HG03432 (cell line): ENCODE results near the gene LYRM2.

Source experiments
- ATAC-seq: cut with Tn5 transposase; IDR thresholded peaks from one replicate; pipeline ENCODE4 v1.9.1; 2021; ENCODE audit warnings: mild to moderate bottlenecking, moderate library complexity; ENCODE audit not compliant: unreplicated experiment

The LYRM2 gene

DNA sequence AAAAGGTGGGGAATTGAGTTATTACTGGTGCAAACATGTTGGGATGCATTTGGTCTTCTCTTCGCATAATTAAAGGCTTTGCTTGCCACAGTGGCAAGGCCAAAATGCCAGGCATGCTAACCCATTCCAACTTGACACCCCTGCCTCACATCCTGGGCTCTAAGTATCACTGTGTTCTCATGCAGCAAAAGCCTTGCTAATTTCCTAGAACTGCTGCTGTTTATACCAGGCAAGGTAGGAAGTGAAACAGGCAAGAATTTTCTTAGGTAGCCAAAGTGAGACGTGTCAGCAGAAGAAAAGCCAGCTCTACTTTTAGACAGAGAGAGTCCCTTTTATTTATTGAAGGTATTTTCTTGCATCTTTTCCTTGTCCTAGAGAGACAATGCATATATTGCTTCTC is 41.2 kb downstream of the LYRM2 start:
- no peak for ATAC-seq

DNA sequence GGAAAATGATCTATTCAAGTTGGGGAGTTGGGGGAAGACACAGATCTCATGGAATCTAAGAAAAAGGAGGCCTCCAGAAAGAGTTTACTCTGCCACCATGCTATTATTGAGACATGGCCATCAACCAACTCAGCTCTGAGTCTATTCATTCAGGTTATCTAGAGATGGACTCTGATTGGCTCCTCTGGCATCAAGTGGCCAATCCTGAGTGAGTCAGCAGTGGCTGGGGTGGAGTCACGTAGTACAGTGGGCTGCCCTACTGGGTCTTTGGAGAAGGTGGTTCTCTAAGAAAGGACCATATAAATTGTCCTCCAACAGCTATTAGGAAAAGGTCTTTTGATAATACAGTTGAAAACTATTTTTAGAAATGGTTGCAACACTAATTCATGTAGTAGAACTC is 42.1 kb downstream of the LYRM2 start:
- ATAC-seq, result no peak

DNA sequence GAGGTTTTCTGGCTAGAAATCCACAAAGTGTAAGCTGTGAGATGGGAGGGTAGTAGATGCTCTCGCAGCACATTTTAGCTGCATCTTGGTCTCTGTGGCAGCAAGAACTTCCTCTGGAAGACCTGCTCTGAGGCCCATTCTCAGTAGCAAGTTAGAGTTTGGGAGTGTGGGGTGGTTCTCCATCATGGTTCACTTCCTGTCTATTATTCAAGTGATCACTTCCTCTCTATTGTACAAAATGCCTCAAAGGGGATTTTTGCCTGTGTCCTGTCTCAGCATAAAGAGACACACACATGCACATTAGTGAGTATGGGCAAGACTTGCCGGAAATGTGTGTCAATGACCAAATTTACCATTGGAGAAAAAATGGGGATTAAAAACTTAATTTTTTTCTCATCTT is 42.5 kb downstream of the LYRM2 start:
- ATAC-seq, result peak; percentile 88

DNA sequence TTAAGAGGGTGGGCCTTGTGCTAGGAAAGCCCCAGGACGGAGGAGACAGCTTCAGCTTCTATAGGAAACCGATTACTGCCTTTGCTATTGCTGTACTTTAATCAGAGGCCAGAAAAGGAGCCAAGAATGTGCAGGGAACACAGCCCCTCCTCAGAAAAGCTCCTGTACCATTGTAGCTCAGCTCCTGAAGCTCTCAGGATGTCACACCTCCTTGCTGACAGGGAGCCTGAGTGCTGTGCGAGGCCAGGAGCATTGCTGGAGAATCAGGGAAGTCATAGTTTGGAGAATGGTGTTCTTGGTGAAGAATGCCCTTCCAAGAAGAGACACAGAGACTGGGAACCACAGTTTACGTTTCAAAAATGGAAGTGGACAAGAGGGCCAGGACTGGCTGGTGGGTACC is 46.8 kb downstream of the LYRM2 start:
- ATAC-seq, result no peak

DNA sequence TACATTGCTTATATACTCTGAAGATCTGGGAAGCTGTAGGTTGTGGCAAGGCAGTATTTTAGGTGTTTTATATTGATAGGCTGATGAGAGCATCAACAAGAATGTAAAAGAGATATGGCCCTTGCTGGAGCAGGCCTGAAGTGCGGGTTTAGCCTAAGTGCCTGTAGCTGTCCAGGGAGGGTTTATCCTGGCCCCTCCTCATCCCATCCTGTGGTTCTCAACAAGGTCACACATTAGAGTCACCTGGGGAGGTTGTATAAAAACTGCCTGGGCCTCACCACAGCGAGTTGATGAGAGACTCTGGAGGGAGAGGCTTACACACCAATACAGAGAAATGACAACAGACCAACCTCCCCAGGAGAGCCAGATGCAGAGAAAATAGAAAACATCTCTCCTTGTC is 48.4 kb downstream of the LYRM2 start:
- no peak for ATAC-seq

DNA sequence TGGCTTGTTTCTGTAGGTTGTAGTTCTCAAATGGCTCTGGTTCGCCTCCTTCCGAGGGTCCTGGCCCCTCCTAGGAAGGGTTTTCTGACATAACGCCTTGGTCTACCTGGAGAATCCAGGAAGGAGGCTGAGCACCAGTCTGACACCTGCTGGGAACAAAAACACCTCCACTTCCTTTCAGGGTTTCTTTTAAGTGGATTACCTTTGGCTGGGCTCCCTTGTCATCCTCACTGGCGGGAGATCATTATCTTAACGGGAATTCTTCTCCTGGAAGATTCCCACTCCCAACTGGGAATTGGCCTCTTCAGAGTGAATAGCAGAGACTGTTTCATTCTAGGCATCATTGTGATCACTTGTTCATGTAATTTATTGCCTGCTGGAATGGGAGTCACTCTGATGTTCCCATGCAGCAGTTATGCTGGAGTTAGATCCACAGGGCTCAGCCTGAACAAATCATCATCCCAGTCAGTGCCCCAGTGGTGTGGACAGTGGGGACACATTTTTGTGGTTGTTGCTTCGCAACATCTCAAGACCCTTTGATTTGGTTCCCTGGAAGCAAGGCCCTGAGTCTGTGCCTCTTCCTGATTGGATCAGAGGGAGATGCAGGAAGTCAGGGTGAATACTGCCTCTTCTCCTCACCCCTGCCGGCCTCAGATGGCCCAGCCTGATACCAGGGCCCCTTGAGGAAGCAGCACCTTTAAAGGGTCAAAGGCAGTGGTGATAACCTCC is 49.1 kb downstream of the LYRM2 start:
- ATAC-seq, result no peak

DNA sequence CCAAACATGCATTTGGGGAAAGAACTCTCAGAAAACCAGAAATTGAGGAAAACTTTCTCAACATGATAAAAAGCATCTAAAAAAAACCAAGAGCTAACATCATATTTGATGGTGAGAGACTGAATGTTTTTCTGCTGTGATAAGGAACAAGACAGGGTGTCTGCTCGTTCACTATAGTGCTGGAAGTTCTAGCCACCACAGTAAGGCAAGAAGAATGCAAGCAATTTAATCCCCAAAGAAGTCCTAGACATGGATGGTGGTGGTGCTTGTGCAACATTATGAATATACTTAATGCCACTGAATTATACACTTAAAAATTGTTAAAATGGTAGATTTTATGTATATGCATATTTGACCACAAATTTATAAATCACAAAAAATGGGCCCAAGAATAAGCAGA is 53.4 kb downstream of the LYRM2 start:
- no peak for ATAC-seq

DNA sequence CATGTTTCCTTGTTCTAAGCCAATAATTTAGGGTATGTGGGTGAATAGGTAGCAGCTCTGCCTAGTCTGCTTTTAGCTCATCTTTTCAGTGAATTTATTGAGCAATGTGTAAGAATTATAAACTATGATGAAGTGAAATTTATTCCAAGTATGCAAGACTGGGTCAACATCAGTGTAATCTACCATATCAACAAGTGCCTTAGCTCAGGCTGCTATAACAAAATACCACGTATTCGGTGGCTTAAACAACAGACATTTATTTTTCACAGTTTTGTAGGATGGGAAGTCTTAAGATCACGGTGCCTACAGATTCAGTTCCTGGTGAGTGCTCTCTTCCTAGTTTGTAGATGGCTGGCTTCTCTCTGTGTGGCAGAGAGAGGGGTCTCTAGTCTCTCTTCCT is 54.0 kb downstream of the LYRM2 start:
- ATAC-seq, result no peak

DNA sequence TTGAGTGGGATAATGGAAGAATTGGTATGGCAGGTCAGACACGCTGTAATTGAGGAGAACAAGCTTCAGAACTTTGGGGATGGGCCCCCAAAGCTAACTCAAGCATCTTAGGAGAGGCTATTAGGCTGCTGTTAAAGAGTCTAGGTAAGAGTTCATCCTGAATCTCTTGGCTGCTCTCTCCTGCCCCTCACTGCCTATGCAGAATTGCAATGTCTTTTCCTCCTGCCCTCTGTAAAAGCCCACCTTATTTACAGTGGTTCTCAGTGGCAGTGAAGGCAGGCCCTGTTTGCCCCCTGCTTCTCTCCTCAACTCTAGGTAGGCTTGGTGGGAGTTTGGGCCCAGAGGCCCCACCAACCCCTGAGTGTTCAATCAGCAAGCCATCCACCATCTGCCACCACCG is 55.0 kb downstream of the LYRM2 start:
- no peak for ATAC-seq

DNA sequence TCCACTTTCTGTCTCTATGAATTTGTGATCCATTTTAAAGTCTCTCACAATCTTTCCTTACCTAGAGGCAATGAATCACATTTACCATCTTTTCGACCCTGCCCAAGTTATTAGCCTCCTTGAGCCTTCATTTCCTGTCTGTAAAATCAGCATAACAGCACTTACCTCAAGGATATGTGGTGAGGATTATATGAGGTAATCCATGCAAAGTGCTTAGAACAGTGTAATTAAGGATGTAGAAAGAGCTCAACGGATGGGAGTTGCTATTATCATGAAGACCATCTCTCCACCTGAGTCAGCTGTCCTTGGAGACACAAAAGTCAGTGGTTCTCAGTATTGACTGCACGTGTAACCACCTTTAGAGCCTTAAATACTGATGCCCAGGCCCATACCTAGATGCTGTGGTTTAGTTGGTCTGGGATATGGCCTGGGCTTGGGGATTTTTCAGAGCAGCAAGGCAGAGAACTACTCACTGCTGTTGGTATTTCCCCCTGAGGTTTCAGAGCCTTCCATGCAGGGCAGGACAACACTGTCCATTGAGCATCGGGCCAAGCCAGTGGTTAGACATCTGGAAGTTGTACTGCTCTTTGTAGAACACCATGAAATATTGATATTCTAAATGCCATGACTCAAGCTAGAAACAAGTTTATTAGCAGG is 55.8 kb downstream of the LYRM2 start:
- no peak for ATAC-seq

DNA sequence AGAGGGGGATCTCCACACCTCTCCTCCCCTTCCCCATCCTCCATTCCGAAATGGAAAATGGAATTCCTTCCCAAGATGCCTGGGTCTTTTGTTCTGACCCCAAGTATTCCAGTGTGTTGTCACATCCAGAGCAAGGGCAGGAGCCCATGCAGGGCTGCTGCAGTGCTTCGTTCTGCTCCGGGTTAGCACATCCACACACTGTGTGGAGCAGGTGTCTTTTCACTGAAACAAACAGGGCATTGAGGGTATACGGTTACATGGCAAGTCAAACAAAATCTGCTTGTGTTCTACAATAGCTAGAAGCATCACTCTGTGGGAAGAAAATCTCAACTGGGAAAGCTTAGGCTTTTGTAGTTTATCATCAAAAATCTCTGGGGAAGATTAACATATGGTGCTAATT is 56.9 kb downstream of the LYRM2 start:
- ATAC-seq, result no peak

DNA sequence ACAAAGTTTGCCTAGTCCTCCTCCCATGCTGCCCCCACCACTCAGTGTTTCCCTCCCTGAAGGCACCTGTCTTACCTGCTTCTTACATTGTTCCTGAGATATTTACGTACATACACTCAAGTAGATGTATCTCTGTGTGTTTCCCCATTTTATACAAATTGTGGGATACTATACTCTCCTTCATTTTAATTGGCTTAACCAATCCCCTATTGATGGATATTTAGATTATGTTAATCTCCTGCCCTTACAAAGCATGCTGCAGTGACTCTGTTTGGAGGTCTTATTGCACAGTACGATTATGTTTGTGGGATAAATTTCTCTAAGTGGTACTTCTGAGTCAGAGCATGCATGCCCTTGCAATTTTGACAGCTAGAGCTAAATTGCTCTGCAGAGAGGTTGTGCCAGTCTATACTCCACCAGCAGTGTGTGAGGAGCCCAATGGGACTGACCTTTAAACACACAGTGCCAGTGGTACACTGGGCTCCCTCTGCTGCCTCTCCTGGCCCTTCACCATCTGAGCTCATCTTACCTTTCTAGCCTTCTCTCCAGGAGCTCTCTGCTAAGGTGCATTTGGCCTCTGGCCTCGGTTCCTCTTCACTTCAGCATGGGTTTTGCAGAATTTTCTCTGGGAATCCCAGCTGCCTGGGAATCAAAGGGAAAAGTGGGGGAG is 57.4 kb downstream of the LYRM2 start:
- no peak for ATAC-seq

DNA sequence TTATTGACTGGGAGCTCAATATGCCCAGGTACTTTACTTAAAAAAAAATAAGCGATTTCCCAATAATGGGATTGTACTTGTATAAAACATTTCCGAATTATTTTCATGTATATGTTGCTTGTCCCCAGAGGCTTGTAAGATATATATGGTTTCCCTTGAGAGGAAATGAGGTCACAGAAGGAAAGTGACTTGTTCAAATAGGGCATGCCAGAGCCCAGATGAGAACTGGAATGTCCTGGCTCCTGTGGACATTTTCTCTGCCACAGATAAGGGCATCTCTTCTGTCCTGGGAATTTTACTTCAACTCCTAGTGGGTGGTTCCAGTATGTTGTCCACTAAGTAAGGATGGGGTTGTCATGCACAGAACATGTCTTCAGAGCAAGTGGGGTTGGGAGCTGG is 63.0 kb downstream of the LYRM2 start:
- no peak for ATAC-seq

DNA sequence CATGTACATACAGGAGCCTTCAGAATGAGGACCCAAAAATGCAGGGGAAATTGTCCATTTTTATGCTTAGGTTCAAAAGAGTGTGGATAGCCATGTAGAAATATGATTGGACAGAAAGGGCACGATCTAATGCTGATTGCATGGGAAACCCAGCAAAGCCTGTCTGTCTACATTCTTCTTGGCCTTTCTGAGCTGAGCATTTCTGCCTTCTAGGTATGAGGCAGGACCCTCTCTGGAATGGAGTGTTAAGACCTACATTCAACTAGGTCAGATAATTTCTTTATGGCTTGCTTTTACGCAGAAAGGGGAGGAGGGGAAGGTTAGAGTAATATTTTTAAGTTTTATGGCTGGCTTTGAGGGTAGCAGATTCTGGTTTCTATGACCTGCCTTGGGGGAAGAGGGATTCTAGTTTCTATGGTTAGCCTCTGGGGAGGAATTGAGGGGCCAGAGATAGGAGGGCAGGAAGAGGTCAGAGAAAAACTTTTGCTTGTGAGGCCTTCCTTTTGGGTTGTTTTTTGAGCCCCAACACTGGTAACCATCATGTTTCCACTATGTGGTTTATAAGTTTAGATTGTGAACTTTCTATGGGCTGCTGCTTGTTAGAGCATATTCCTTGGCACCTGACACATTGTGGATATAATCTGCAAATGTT is 63.5 kb downstream of the LYRM2 start:
- ATAC-seq, result no peak

DNA sequence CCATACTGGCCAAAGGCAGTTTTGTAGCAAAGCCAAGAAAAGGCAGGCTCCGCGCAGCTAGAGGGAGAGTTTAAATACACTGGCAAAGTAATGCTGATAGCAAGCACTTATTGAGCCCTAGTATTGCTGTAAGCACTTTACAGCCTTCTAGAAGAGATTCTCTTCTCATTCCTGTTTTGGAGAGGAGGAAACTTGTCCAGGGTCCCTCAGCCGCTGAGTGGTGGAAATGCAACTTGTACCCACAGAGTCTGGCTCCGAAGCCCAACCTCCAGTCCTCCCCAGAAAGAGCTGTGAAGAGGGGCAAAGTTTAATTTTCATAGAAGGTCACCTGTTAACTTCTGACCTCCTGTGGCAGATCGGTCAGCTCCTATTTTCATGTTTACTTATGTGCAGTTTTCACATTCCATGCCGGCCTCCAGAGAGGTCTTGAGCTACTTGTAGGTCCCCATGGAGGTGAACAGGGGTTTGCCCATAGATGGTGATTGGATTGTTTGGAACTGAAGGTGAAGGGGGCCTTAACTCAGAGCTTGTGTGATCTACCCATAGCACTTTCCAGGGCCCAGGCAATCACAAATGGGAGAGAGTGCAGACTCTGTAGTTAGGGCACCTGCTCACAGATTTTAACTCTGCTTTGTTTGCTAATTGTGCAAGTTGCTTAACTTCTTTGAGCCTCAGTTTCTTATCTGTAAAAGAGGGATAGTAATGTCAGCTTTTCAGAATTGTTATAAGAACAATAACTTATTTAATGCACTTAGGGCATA is 70.7 kb downstream of the LYRM2 start:
- no peak for ATAC-seq

DNA sequence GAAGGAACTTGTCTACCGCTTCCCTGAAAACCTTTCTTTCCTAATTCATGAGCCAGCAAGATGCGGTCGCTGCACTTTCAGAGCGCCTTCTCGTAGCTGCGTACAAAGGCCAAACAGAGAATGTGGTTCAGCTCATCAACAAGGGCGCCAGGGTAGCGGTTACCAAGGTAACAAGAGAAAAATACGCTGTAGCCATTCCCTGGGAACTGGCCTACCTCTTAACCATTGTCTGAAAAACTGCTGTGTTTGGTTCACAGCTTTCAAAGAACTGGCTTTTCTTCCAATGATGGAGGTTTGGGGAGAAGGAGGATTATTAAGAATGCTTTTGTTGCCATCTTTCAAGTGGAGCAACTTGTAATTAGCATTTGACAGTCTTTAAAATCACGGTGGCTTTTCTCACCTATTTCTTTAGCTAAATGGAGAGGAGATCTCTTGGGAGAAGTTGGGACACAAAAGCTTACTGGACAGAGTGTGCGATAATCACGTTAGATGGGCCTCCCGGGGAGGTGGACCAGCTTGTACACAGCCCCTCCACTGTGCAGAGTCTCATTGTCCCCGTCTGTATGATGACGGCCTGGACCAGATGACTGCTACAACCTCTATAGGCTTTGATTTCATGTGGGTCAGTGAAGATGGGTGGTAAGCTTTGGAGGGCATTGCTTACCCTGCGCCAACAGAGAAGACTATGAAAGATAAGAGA is 71.5 kb downstream of the LYRM2 start:
- ATAC-seq, result no peak

DNA sequence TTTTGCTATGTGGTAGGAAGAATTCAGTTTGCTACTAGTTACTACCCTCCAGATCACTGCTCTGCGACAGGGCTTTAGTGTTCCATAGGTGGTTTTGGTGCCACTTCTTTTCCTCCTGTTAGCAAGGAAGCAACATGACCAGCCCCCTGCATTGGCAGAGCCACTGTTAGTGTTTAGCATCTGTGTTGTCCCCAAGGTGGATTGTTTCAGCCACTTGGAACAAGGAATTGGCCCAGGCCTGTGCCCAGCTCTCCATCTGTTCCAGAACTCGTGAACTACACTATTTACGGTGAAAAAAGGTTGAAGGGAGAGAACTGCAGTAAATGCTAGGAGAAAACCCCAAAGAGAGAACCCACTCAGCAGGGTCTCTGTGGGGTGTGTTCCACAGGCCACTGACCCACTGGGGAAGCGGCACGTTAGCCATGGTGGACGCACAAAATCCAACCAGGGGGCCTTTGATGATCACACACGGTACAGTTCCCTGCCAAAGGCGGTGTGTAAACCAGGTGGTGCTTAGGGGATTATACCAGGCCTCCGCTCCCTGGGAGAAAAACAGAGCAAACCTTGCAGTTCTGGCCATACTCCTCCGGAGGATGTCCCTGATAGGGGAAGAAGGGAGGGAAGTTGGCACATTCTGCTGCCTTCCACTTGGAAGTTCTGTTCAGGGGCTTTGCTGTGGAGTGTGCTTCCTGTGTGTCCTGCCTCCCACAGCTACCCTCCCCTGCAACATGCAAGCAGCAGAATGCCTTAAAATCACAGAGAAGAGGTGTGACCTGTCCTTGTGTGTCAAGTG is 72.3 kb downstream of the LYRM2 start:
- no peak for ATAC-seq

DNA sequence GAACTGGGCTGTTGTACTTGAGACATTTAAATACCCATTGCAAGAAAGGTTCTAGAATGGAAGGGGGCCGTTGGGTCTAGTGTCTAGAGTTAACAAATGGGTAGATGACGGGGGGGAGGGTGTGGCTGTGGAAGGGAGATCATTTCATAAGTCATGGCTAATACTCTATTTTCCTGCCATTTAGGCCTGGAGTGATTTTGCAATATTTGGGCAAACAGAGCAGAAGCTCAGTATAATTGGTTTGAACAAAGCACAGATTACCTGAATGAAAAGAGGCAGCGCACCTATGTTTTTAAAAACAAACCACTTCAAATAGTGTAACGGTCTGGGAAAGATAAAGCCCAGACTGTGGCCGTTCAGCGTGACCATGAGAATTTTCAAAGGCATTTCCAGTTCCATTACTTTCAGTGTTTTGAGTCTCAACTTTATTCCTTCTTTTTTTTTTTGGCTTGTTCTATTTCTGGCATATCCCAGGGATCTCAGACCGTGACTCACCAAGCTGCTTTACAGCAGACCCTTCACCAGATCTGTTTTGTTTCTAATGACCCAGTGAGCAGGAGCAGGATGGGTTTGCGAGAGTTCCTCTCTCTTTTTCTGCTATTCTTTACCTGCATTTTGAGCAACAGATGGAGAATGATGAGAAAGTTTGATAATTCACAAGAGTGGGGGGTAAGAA is 73.7 kb downstream of the LYRM2 start:
- ATAC-seq, result no peak

DNA sequence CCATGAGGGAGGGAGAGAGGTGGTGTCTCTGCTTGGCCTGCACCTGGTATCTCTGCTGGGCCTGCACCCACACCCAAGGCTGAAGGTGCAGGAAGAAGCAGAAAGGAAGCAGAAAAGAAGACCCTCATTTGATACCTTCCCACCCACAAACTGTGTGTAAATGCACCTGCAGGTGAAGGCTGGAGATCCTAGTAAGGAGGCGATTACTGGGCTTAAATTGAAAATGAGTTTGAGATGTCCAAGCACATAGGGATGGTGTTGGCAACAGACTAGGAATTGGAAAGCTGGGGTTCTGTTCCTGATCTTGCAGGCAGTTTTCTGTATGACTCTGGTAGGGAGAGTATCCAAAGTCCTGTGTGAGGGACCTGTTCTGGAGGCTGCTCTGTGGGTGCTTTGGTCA is 74.7 kb downstream of the LYRM2 start:
- no peak for ATAC-seq
